WTC11 (cell line): ENCODE results near the gene TTLL5. TPM values are rescaled to one million over a fixed set of nuclear protein-coding genes. Genes with fewer than 3 reads are reported as not detected.

ENCODE experiments used
- ATAC-seq: fragments of 200-7000 bp; cut with Tn5 transposase; 2 replicates; pipeline ENCODE4 v1.10.0; 2021; ENCODE audit warnings: mild to moderate bottlenecking, moderate library complexity
- CTCF ChIA-PET: fragments of 300-600 bp; sonication (Branson Sonifier 250); formaldehyde crosslinking; loops from one replicate; lab custom pipeline; 2021; ENCODE audit warnings: antibody characterized with exemption; lab: Charles Lee
- POLR2A ChIA-PET: fragments of 350-600 bp; sonication (Branson Sonifier 250); formaldehyde crosslinking; loops from one replicate; lab custom pipeline; 2021; ENCODE audit warnings: antibody characterized with exemption; lab: Charles Lee
- DNase-seq: peaks from one replicate; pipeline ENCODE4 v3.0.0; 2021; ENCODE audit warnings: low spot score
- H3K27ac Mint-ChIP-seq: 2 replicates; pipeline ENCODE4 v1.8.0; 2021; ENCODE audit warnings: mixed read lengths
- H3K27me3 Mint-ChIP-seq: 2 replicates; pipeline ENCODE4 v1.8.0; 2021; ENCODE audit warnings: low read depth, mild to moderate bottlenecking, moderate library complexity, mixed read lengths
- H3K36me3 Mint-ChIP-seq: 2 replicates; pipeline ENCODE4 v1.8.0; 2021; ENCODE audit warnings: mixed read lengths
- H3K4me1 Mint-ChIP-seq: 2 replicates; pipeline ENCODE4 v1.8.0; 2022; ENCODE audit warnings: mixed read lengths
- H3K4me3 Mint-ChIP-seq: 2 replicates; pipeline ENCODE4 v1.8.0; 2021; ENCODE audit warnings: mild to moderate bottlenecking, moderate library complexity, mixed read lengths
- H3K9me3 Mint-ChIP-seq: 2 replicates; pipeline ENCODE4 v1.8.0; 2021; ENCODE audit warnings: mixed read lengths
- EMX1 ChIP-seq: fragments of 250-450 bp; sonication (Bioruptor Pico); IDR thresholded peaks from 2 replicates; pipeline ENCODE4 v1.8.0; 2021; ENCODE audit warnings: mild to moderate bottlenecking
- ESRRA ChIP-seq: sonication (generic); formaldehyde crosslinking; IDR thresholded peaks from 2 replicates; pipeline ENCODE4 v1.8.1; 2022; ENCODE audit warnings: mild to moderate bottlenecking, missing genetic modification reagents, borderline replicate concordance
- FOXP1 ChIP-seq: sonication (generic); formaldehyde crosslinking; IDR thresholded peaks from 2 replicates; pipeline ENCODE4 v1.8.0; 2022; ENCODE audit warnings: missing genetic modification reagents, mild to moderate bottlenecking, moderate library complexity, borderline replicate concordance
- GRHL2 ChIP-seq: fragments of 250-450 bp; sonication (Bioruptor Pico); IDR thresholded peaks from 2 replicates; pipeline ENCODE4 v1.8.0; 2022; ENCODE audit warnings: mild to moderate bottlenecking, moderate library complexity; ENCODE audit not compliant: insufficient replicate concordance, severe bottlenecking
- JAZF1 ChIP-seq: fragments of 250-450 bp; sonication (Bioruptor Pico); IDR thresholded peaks from 2 replicates; pipeline ENCODE4 v1.9.0; 2021; ENCODE audit warnings: moderate library complexity, mild to moderate bottlenecking, inconsistent platforms
- MXD4 ChIP-seq: fragments of 250-450 bp; sonication (Bioruptor Pico); IDR thresholded peaks from 2 replicates; pipeline ENCODE4 v1.8.0; 2021; ENCODE audit warnings: mild to moderate bottlenecking, moderate library complexity, borderline replicate concordance
- MYBL2 ChIP-seq: sonication (generic); formaldehyde crosslinking; IDR thresholded peaks from 2 replicates; pipeline ENCODE4 v1.8.1; 2023; ENCODE audit warnings: mild to moderate bottlenecking, moderate library complexity, missing genetic modification reagents
- NFYB ChIP-seq: sonication (generic); formaldehyde crosslinking; conservative IDR thresholded peaks from 2 replicates; pipeline ENCODE4 v1.8.0; 2022; ENCODE audit warnings: low read depth, missing genetic modification reagents
- SOX15 ChIP-seq: fragments of 250-450 bp; sonication (Bioruptor Pico); IDR thresholded peaks from 2 replicates; pipeline ENCODE4 v1.9.0; 2021; ENCODE audit warnings: mild to moderate bottlenecking
- TEAD4 ChIP-seq: sonication (generic); formaldehyde crosslinking; IDR thresholded peaks from 2 replicates; pipeline ENCODE4 v1.8.0; 2022; ENCODE audit warnings: mild to moderate bottlenecking, missing genetic modification reagents
- total RNA-seq: library from RNA; stranded (reverse); gene quantifications from 3 replicates; pipeline ENCODE4 v1.2.3, GENCODE V29; 2021
- TF ChIP-seq, protein P1 (sequence below): fragments of 250-450 bp; sonication (Bioruptor Pico); IDR thresholded peaks from 2 replicates; pipeline ENCODE4 v1.8.0; 2021; ENCODE audit warnings: mild to moderate bottlenecking
- TF ChIP-seq, protein P2 (sequence below): sonication (generic); formaldehyde crosslinking; IDR thresholded peaks from 2 replicates; pipeline ENCODE4 v1.8.1; 2023; ENCODE audit warnings: mild to moderate bottlenecking, missing genetic modification reagents, moderate library complexity
- TF ChIP-seq, protein P3 (sequence below): fragments of 250-450 bp; sonication (Bioruptor Pico); IDR thresholded peaks from 2 replicates; pipeline ENCODE4 v1.9.0; 2021; ENCODE audit warnings: mild to moderate bottlenecking
- TF ChIP-seq, protein P4 (sequence below): sonication (generic); formaldehyde crosslinking; IDR thresholded peaks from 2 replicates; pipeline ENCODE4 v1.8.0; 2023; ENCODE audit warnings: missing genetic modification reagents, mild to moderate bottlenecking, borderline replicate concordance
- TF ChIP-seq, protein P5 (sequence below): fragments of 250-450 bp; sonication (Bioruptor Pico); IDR thresholded peaks from 2 replicates; pipeline ENCODE4 v1.9.0; 2021; ENCODE audit warnings: mild to moderate bottlenecking
- TF ChIP-seq, protein P6 (sequence below): fragments of 250-450 bp; sonication (Bioruptor Pico); IDR thresholded peaks from 2 replicates; pipeline ENCODE4 v1.9.0; 2021; ENCODE audit warnings: moderate library complexity, mild to moderate bottlenecking, inconsistent platforms, borderline replicate concordance
- TF ChIP-seq, protein P7 (sequence below): sonication (generic); formaldehyde crosslinking; IDR thresholded peaks from 2 replicates; pipeline ENCODE4 v1.8.1; 2023; ENCODE audit warnings: mild to moderate bottlenecking, missing genetic modification reagents
- TF ChIP-seq, protein P8 (sequence below): sonication (generic); formaldehyde crosslinking; IDR thresholded peaks from 2 replicates; pipeline ENCODE4 v1.8.1; 2023; ENCODE audit warnings: mild to moderate bottlenecking, moderate library complexity, missing genetic modification reagents

TTLL5 gene
- total RNA-seq, 1 experiment from 2014 or later = 39.6 TPM

DNA sequence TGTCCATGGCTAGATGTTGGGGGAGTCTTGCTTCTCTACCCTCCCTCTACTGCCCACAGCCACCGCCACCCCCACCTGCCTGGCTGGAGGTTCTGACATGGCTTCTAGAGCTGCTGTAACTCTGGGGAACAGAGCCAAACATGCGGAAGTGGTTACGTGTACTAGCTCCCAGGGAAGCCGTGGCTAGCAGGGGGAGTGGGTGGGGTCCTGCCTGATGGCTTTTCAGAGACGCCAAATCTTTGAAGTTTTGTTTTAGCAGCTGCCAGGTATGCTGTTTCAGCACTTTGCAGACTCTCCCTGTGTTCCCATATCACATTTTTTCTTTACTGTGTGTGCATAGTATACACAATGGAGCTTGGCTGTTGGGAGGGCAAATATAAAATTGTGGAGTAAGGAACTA, 170.4 kb downstream of the TTLL5 start:
- ATAC-seq = peak; percentile 47; the same call in 1 of the 2 replicates
- Mint-ChIP-seq H3K9me3 (no peaks in the 10 kb centered on the region), H3K4me3 (no peak overlapping the region)
- TF ChIP-seq, protein P1, sequence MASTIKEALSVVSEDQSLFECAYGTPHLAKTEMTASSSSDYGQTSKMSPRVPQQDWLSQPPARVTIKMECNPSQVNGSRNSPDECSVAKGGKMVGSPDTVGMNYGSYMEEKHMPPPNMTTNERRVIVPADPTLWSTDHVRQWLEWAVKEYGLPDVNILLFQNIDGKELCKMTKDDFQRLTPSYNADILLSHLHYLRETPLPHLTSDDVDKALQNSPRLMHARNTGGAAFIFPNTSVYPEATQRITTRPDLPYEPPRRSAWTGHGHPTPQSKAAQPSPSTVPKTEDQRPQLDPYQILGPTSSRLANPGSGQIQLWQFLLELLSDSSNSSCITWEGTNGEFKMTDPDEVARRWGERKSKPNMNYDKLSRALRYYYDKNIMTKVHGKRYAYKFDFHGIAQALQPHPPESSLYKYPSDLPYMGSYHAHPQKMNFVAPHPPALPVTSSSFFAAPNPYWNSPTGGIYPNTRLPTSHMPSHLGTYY = no peak
- no peak for TF ChIP-seq GRHL2 (CRISPR knock-in tag)
- no peak for TF ChIP-seq EMX1 (CRISPR knock-in tag)
- no peak for TF ChIP-seq SOX15 (CRISPR knock-in tag)
- TF ChIP-seq, all 79 proteins: peak for 0
- Mint-ChIP-seq H3K27me3 (no peaks in the 10 kb centered on the region), H3K36me3 (no peaks in the 10 kb centered on the region), H3K27ac (no peak overlapping the region), H3K4me1 (no peaks in the 10 kb centered on the region)
- no peak for DNase-seq
- ChIA-PET POLR2A (interaction anchor here (0.5 to 0.6 kb wide), 2 partner anchors 164 to 1887 kb away, joined by 3 to 4 read pairs; no protein-coding TSS in a partner anchor), CTCF (interaction anchor here (0.9 to 1.3 kb wide), 4 partner anchors 18 to 123 kb away, joined by 3 to 5 read pairs (median 4); no protein-coding TSS in a partner anchor)

DNA sequence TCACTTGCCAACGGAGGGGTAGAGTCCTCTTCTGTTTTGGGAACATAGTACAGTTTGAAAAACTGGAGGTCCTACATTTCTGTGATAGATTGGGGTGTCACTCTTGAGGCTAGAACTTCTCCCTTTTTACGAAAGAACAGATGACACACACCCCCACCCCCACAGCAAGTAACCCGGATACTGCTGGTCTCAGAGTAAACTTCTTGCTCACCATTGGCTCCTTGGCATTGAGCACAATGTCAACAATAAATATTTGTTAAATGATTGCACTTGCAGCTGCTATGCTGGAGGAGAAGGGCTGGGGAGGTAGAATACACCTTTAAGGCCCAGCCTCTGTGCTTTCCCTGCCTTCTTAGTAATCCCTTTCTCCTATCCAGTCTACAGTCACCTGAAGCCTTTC, 170.9 kb downstream of the TTLL5 start:
- Mint-ChIP-seq H3K4me3 (no peak overlapping the region), H3K36me3 (no peaks in the 10 kb centered on the region), H3K27ac (no peak overlapping the region), H3K27me3 (no peaks in the 10 kb centered on the region), H3K9me3 (no peaks in the 10 kb centered on the region), H3K4me1 (no peaks in the 10 kb centered on the region)
- no peak for DNase-seq
- ChIA-PET CTCF (interaction anchor here (1.1 to 1.3 kb wide), 3 partner anchors 31 to 123 kb away, joined by 3 to 5 read pairs (median 4); no protein-coding TSS in a partner anchor), POLR2A (interaction anchor here (0.5 to 0.6 kb wide), 2 partner anchors 164 to 1886 kb away, joined by 3 to 4 read pairs; no protein-coding TSS in a partner anchor)
- no peak for ATAC-seq
- TF ChIP-seq SOX15 (CRISPR knock-in tag) (no peak), FOXP1 (CRISPR knock-in tag) (no peak), MYBL2 (CRISPR knock-in tag) (no peak), MXD4 (no peak), TEAD4 (CRISPR knock-in tag) (no peak), ESRRA (CRISPR knock-in tag) (no peak), NFYB (no peak), JAZF1 (no peak)
- TF ChIP-seq, protein P2, sequence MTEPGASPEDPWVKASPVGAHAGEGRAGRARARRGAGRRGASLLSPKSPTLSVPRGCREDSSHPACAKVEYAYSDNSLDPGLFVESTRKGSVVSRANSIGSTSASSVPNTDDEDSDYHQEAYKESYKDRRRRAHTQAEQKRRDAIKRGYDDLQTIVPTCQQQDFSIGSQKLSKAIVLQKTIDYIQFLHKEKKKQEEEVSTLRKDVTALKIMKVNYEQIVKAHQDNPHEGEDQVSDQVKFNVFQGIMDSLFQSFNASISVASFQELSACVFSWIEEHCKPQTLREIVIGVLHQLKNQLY = no peak
- TF ChIP-seq, protein P3, sequence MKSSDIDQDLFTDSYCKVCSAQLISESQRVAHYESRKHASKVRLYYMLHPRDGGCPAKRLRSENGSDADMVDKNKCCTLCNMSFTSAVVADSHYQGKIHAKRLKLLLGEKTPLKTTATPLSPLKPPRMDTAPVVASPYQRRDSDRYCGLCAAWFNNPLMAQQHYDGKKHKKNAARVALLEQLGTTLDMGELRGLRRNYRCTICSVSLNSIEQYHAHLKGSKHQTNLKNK (CRISPR knock-in tag) = no peak
- TF ChIP-seq, protein P4, sequence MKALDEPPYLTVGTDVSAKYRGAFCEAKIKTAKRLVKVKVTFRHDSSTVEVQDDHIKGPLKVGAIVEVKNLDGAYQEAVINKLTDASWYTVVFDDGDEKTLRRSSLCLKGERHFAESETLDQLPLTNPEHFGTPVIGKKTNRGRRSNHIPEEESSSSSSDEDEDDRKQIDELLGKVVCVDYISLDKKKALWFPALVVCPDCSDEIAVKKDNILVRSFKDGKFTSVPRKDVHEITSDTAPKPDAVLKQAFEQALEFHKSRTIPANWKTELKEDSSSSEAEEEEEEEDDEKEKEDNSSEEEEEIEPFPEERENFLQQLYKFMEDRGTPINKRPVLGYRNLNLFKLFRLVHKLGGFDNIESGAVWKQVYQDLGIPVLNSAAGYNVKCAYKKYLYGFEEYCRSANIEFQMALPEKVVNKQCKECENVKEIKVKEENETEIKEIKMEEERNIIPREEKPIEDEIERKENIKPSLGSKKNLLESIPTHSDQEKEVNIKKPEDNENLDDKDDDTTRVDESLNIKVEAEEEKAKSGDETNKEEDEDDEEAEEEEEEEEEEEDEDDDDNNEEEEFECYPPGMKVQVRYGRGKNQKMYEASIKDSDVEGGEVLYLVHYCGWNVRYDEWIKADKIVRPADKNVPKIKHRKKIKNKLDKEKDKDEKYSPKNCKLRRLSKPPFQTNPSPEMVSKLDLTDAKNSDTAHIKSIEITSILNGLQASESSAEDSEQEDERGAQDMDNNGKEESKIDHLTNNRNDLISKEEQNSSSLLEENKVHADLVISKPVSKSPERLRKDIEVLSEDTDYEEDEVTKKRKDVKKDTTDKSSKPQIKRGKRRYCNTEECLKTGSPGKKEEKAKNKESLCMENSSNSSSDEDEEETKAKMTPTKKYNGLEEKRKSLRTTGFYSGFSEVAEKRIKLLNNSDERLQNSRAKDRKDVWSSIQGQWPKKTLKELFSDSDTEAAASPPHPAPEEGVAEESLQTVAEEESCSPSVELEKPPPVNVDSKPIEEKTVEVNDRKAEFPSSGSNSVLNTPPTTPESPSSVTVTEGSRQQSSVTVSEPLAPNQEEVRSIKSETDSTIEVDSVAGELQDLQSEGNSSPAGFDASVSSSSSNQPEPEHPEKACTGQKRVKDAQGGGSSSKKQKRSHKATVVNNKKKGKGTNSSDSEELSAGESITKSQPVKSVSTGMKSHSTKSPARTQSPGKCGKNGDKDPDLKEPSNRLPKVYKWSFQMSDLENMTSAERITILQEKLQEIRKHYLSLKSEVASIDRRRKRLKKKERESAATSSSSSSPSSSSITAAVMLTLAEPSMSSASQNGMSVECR (CRISPR knock-in tag) = no peak
- TF ChIP-seq, protein P5, sequence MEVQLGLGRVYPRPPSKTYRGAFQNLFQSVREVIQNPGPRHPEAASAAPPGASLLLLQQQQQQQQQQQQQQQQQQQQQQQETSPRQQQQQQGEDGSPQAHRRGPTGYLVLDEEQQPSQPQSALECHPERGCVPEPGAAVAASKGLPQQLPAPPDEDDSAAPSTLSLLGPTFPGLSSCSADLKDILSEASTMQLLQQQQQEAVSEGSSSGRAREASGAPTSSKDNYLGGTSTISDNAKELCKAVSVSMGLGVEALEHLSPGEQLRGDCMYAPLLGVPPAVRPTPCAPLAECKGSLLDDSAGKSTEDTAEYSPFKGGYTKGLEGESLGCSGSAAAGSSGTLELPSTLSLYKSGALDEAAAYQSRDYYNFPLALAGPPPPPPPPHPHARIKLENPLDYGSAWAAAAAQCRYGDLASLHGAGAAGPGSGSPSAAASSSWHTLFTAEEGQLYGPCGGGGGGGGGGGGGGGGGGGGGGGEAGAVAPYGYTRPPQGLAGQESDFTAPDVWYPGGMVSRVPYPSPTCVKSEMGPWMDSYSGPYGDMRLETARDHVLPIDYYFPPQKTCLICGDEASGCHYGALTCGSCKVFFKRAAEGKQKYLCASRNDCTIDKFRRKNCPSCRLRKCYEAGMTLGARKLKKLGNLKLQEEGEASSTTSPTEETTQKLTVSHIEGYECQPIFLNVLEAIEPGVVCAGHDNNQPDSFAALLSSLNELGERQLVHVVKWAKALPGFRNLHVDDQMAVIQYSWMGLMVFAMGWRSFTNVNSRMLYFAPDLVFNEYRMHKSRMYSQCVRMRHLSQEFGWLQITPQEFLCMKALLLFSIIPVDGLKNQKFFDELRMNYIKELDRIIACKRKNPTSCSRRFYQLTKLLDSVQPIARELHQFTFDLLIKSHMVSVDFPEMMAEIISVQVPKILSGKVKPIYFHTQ (CRISPR knock-in tag) = no peak
- TF ChIP-seq, protein P6, sequence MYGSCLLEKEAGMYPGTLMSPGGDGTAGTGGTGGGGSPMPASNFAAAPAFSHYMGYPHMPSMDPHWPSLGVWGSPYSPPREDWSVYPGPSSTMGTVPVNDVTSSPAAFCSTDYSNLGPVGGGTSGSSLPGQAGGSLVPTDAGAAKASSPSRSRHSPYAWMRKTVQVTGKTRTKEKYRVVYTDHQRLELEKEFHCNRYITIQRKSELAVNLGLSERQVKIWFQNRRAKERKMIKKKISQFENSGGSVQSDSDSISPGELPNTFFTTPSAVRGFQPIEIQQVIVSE (CRISPR knock-in tag) = no peak
- TF ChIP-seq, protein P7, sequence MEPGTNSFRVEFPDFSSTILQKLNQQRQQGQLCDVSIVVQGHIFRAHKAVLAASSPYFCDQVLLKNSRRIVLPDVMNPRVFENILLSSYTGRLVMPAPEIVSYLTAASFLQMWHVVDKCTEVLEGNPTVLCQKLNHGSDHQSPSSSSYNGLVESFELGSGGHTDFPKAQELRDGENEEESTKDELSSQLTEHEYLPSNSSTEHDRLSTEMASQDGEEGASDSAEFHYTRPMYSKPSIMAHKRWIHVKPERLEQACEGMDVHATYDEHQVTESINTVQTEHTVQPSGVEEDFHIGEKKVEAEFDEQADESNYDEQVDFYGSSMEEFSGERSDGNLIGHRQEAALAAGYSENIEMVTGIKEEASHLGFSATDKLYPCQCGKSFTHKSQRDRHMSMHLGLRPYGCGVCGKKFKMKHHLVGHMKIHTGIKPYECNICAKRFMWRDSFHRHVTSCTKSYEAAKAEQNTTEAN = no peak
- TF ChIP-seq, protein P8, sequence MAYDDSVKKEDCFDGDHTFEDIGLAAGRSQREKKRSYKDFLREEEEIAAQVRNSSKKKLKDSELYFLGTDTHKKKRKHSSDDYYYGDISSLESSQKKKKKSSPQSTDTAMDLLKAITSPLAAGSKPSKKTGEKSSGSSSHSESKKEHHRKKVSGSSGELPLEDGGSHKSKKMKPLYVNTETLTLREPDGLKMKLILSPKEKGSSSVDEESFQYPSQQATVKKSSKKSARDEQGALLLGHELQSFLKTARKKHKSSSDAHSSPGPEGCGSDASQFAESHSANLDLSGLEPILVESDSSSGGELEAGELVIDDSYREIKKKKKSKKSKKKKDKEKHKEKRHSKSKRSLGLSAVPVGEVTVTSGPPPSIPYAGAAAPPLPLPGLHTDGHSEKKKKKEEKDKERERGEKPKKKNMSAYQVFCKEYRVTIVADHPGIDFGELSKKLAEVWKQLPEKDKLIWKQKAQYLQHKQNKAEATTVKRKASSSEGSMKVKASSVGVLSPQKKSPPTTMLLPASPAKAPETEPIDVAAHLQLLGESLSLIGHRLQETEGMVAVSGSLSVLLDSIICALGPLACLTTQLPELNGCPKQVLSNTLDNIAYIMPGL (CRISPR knock-in tag) = no peak
